ENCODE measurements around the gene LHX8. TPM values are rescaled to one million over a fixed set of nuclear protein-coding genes. Genes with fewer than 3 reads are reported as not detected.

LHX8 gene
- total RNA-seq, 2 donors from 2014 or later: not detected

- ATAC-seq (ENCODE audit: insufficient number of reproducible peaks, low FRiP score, low read depth) (no peak), DNase-seq (ENCODE audit: low spot score) (no peak)
- Histone ChIP-seq H3K4me1 (ENCODE audit: control insufficient read depth in 1 of 2, low read depth in 2 of 2) (no peaks in the 10 kb centered on the region), H3K4me3 (no peak overlapping the region), H3K36me3 (no peaks in the 10 kb centered on the region), H3K27me3 (replicated peaks; ENCODE audit: insufficient read depth) (no peaks in the 10 kb centered on the region), H3K27ac (no peak overlapping the region), H3K9me3 (no peaks in the 10 kb centered on the region)
- no peak for TF ChIP-seq CTCF (IDR thresholded peaks at IDR 0.05)
These were observed 17.9 kb downstream of the LHX8 start for GRCh38 chr1:75152092-75152491.

GRCh38 chr1:75159154-75159553 is 25.0 kb downstream of the LHX8 start:
- ATAC-seq (ENCODE audit: insufficient number of reproducible peaks, low FRiP score, low read depth): no peak
- no peak overlapping the region for H3K4me3 ChIP-seq
- H3K9me3 ChIP-seq: no peaks in the 10 kb centered on the region
- no peaks in the 10 kb centered on the region for H3K4me1 ChIP-seq (ENCODE audit: control insufficient read depth in 1 of 2, low read depth in 2 of 2)
- no peaks in the 10 kb centered on the region for H3K27me3 ChIP-seq (replicated peaks; ENCODE audit: insufficient read depth)
- TF ChIP-seq CTCF (IDR thresholded peaks at IDR 0.05): no peak
- no peak overlapping the region for H3K27ac ChIP-seq
- DNase-seq (ENCODE audit: low spot score): no peak
- no peaks in the 10 kb centered on the region for H3K36me3 ChIP-seq

DNA sequence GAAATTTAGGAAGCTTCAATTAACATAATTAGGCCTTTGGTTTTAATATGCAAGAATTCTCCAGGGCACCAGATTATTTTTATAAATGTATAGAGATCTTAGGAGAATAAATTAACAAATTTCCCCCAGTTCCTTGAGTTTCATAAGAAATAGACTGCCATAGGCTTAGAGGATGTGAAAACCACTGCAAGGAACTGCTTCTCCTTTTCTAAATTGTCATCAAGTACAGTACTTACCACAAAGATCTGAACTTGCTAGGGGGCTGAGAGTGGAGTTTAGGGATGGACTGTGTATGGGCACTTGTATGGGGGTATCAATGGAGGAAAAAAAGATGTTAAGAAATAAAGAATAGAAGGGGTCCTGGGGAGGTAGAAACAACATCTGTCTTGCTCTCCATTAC is 31.1 kb downstream of the LHX8 start:
- H3K4me1 ChIP-seq (ENCODE audit: control insufficient read depth in 1 of 2, low read depth in 2 of 2): no peaks in the 10 kb centered on the region
- DNase-seq (ENCODE audit: low spot score): no peak
- H3K4me3 ChIP-seq: no peak overlapping the region
- no peaks in the 10 kb centered on the region for H3K27me3 ChIP-seq (replicated peaks; ENCODE audit: insufficient read depth)
- no peak overlapping the region for H3K27ac ChIP-seq
- no peak for ATAC-seq (ENCODE audit: insufficient number of reproducible peaks, low FRiP score, low read depth)
- no peak for TF ChIP-seq CTCF (IDR thresholded peaks at IDR 0.05)
- H3K36me3 ChIP-seq: no peaks in the 10 kb centered on the region
- no peaks in the 10 kb centered on the region for H3K9me3 ChIP-seq

- DNase-seq (ENCODE audit: low spot score) (no peak), ATAC-seq (ENCODE audit: insufficient number of reproducible peaks, low FRiP score, low read depth) (no peak)
- no peak overlapping the region for H3K27ac ChIP-seq
- no peaks in the 10 kb centered on the region for H3K4me1 ChIP-seq (ENCODE audit: control insufficient read depth in 1 of 2, low read depth in 2 of 2)
- H3K36me3 ChIP-seq: no peaks in the 10 kb centered on the region
- no peaks in the 10 kb centered on the region for H3K27me3 ChIP-seq (replicated peaks; ENCODE audit: insufficient read depth)
- no peaks in the 10 kb centered on the region for H3K9me3 ChIP-seq
- H3K4me3 ChIP-seq: no peak overlapping the region
- TF ChIP-seq CTCF (IDR thresholded peaks at IDR 0.05): no peak
These were observed 32.6 kb downstream of the LHX8 start for GRCh38 chr1:75166821-75167220.

DNA sequence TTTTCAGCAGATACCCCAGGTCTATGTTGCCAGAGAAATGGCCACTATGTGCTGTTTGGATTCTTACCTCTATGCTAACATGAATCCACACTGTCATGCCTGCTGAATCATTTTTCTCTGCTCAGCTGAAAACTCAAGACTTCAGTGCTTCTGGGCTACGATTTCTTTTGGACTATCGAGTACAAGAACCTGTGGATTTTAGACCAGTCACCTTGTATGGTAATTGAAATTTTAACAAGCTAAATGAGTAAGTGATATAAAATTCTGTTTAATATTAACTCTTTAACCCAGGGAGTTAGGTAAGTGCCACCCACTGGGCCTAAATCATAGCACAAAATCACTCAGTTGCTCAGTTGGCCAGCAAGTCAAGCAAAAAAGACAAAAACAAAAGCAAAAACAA is 35.8 kb downstream of the LHX8 start:
- Histone ChIP-seq H3K4me3 (no peak overlapping the region), H3K27ac (no peak overlapping the region), H3K9me3 (no peaks in the 10 kb centered on the region), H3K27me3 (replicated peaks; ENCODE audit: insufficient read depth) (no peaks in the 10 kb centered on the region), H3K4me1 (ENCODE audit: control insufficient read depth in 1 of 2, low read depth in 2 of 2) (no peaks in the 10 kb centered on the region), H3K36me3 (no peaks in the 10 kb centered on the region)
- ATAC-seq (ENCODE audit: insufficient number of reproducible peaks, low FRiP score, low read depth) (no peak), DNase-seq (ENCODE audit: low spot score) (no peak)
- TF ChIP-seq CTCF (IDR thresholded peaks at IDR 0.05): no peak

Measured in thoracic aorta (tissue), 2 donors.